Activated naive CD4-positive, alpha-beta T cell treated with anti-CD3 and anti-CD28 coated beads, Interleukin-2, amount 50 U/mL, for 24 hours (primary cell): ENCODE data around the gene BECN2.

Experiments
- H3K27ac Mint-ChIP-seq: one replicate; pipeline ENCODE4 v1.8.0; 2021; ENCODE audit warnings: mild to moderate bottlenecking, mixed read lengths
- H3K27me3 Mint-ChIP-seq: one replicate; pipeline ENCODE4 v1.8.0; 2021; ENCODE audit warnings: mixed read lengths
- H3K36me3 Mint-ChIP-seq: one replicate; pipeline ENCODE4 v1.8.0; 2021; ENCODE audit warnings: mixed read lengths
- H3K4me1 Mint-ChIP-seq: one replicate; pipeline ENCODE4 v1.8.0; 2021; ENCODE audit warnings: mixed read lengths
- H3K4me3 Mint-ChIP-seq: one replicate; pipeline ENCODE4 v1.8.0; 2021; ENCODE audit warnings: mild to moderate bottlenecking, mixed read lengths
- H3K9me3 Mint-ChIP-seq: one replicate; pipeline ENCODE4 v1.8.0; 2021; ENCODE audit warnings: mixed read lengths

Gene BECN2, protein sequence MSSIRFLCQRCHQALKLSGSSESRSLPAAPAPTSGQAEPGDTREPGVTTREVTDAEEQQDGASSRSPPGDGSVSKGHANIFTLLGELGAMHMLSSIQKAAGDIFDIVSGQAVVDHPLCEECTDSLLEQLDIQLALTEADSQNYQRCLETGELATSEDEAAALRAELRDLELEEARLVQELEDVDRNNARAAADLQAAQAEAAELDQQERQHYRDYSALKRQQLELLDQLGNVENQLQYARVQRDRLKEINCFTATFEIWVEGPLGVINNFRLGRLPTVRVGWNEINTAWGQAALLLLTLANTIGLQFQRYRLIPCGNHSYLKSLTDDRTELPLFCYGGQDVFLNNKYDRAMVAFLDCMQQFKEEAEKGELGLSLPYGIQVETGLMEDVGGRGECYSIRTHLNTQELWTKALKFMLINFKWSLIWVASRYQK

DNA sequence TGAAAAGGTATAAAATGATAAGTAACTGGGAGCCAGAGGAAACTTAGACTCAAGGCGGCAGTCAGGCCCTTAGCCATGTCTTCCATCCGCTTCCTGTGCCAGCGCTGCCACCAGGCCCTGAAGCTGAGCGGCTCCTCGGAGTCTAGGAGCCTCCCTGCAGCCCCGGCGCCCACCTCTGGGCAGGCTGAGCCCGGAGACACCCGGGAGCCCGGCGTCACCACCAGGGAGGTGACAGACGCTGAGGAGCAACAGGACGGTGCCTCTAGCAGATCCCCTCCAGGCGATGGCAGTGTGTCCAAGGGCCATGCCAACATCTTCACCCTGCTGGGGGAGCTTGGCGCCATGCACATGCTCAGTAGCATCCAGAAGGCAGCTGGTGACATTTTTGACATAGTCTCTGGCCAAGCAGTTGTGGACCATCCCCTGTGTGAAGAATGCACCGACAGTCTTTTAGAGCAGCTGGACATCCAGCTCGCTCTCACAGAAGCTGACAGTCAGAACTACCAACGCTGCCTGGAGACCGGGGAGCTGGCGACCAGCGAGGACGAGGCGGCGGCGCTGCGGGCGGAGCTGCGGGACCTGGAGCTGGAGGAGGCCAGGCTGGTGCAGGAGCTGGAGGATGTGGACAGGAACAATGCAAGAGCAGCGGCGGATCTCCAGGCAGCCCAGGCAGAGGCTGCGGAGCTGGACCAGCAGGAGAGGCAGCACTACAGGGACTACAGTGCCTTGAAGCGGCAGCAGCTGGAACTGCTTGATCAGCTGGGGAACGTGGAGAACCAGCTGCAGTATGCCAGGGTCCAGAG is at the start of gene BECN2:
Gene BECN2 (plus strand): TSS at position 76 of the 803 bp plus-strand sequence. CDS start 0 bp downstream, at position 76.
- Mint-ChIP-seq H3K4me1 (no peaks in the 10 kb centered on the region), H3K27me3 (no peaks in the 10 kb centered on the region), H3K27ac (no peak within 1 kb of the TSS), H3K9me3 (no peaks in the 10 kb centered on the region), H3K4me3 (no peak within 1 kb of the TSS), H3K36me3 (no peaks in the 10 kb centered on the region)

DNA sequence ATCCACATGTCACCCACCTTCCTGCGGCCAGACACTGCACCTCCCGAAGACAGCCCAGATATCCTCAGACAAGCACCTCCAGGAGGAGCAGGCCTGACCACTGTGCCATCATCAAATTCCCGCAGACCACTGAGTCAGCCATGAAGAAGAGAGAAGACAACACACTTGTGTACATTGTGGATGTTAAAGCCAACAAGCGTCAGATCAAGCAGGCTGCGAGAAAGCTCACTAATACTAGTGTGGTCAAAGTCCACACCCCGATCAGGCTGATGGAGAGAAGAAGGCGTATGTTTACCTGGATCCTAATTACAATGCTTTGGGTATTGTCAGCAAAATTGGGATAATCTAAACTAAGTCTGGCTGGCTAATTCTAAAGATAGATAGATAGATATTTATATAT is 41.4 kb upstream of the BECN2 start:
- no peaks in the 10 kb centered on the region for H3K27me3 Mint-ChIP-seq
- no peaks in the 10 kb centered on the region for H3K9me3 Mint-ChIP-seq
- H3K27ac Mint-ChIP-seq: no peak overlapping the region
- no peaks in the 10 kb centered on the region for H3K36me3 Mint-ChIP-seq
- H3K4me3 Mint-ChIP-seq: no peak overlapping the region
- H3K4me1 Mint-ChIP-seq: no peaks in the 10 kb centered on the region

DNA sequence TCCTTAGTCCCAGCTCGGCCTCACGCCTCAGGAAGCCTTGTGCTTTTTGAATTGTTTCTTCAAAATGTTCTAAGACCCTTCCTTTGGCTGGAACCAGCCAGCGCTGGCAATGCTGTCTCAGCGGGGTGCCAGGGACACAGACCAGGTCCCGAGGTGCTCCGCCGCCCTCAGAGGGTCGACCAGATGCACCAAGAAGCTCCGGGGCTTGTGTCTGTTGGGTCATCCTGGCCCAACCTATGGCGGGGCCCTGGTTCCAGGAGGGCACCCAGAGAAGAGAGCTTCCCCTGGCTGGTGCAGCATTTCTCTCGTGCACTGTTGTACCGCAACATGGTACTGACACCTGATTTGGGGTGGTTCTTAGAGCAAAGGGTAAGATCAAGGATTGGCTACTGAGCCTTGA is 40.1 kb upstream of the BECN2 start:
- no peaks in the 10 kb centered on the region for H3K36me3 Mint-ChIP-seq
- H3K27me3 Mint-ChIP-seq: no peaks in the 10 kb centered on the region
- H3K27ac Mint-ChIP-seq: no peak overlapping the region
- H3K4me1 Mint-ChIP-seq: no peaks in the 10 kb centered on the region
- no peak overlapping the region for H3K4me3 Mint-ChIP-seq
- no peaks in the 10 kb centered on the region for H3K9me3 Mint-ChIP-seq

DNA sequence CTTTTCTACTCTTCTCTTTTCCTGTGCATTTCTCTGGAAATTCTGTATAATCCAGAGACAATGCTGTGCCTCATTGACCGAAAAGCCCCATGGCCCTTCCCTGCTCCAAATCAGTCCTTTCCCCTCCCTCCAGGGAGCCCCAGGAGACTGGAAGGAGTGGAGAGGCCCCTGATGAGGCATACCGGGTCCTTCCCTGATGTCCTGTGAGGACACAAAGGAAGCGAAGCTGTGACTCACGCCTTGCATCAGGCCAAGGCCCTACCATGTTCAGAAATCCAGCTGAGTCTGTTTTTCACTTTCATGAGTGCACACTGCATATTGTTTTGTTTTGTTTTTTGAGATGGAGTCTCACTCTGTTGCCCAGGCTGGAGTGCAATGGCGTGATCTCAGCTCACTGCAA is 38.7 kb upstream of the BECN2 start:
- Mint-ChIP-seq H3K4me1 (no peaks in the 10 kb centered on the region), H3K27me3 (no peaks in the 10 kb centered on the region), H3K27ac (no peak overlapping the region), H3K36me3 (no peaks in the 10 kb centered on the region), H3K4me3 (no peak overlapping the region), H3K9me3 (no peaks in the 10 kb centered on the region)

DNA sequence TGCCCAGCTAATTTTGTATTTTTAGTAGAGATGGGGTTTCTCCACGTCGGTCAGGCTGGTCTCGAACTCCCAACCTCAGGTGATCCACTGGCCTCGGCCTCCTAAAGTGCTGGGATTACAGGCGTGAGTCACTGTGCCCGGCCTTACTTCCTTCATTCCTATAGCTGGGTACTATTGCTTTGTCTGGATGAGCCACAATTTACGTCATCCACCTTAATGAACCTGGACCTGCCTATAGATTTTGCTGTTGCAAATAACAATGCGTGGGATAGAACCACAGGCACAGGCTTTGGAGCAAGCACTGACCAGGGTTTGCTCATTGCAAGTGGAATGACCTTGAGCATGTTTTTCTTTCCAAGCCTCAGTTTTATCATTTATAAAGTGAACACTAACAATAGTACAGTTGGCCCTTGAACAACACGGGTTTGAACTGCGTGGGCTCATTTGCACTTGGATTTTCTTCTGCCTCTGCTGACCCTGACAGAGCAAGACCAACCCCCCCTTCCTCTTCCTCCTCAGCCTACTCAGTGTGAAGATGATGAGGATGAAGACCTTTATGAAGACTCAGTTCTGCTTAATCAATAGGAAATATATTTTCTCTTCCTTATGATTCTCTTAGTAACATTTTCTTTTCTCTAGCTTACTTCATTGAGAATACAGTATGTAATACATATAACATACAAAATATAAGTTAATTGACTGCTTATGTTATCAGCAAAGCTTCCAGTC is 33.3 kb upstream of the BECN2 start:
- Mint-ChIP-seq H3K4me1 (no peaks in the 10 kb centered on the region), H3K9me3 (no peaks in the 10 kb centered on the region), H3K36me3 (no peaks in the 10 kb centered on the region), H3K4me3 (no peak overlapping the region), H3K27ac (no peak overlapping the region), H3K27me3 (no peaks in the 10 kb centered on the region)

DNA sequence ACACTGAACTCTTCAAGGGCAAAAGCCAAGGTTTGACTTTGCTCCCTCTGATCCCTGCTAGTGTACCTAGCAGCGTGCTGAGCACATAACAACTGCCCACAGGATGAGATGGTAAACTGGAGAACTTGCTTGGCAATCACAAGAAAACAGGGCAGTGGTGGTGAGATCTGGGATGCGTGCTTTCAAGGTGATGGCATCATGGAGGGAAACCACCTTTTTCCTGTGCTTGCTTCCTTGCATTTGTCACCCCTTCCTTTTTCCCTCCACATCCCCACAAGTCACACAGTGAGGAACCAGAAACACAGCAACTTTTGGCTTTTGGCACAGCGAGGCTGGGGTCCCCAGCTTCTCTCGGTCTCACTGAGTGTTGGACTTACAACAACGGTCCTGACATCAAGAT is 31.4 kb upstream of the BECN2 start:
- Mint-ChIP-seq H3K27me3 (no peaks in the 10 kb centered on the region), H3K36me3 (no peaks in the 10 kb centered on the region), H3K4me1 (no peaks in the 10 kb centered on the region), H3K27ac (no peak overlapping the region), H3K4me3 (no peak overlapping the region), H3K9me3 (no peaks in the 10 kb centered on the region)

DNA sequence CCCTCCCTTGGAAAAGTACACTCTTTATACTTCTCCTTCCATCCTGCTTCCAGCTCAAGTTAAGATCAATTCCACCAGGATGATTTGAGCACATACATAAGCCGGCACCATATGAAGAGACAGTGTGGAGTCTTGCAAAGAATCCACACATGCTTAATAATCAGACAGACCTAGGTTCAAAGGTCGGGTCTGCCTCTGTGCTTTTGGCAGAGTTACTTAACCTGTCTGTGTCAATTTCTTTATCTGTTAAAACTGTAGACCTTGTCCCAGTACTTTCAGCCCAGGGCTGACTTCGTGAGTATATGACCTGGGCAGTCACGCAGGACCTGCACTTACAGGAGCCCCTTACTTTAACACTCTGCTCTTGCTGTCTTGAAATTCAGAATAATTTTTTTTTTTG is 30.2 kb upstream of the BECN2 start:
- Mint-ChIP-seq H3K27ac (no peak overlapping the region), H3K36me3 (no peaks in the 10 kb centered on the region), H3K4me1 (no peaks in the 10 kb centered on the region), H3K4me3 (no peak overlapping the region), H3K9me3 (no peaks in the 10 kb centered on the region), H3K27me3 (no peaks in the 10 kb centered on the region)

DNA sequence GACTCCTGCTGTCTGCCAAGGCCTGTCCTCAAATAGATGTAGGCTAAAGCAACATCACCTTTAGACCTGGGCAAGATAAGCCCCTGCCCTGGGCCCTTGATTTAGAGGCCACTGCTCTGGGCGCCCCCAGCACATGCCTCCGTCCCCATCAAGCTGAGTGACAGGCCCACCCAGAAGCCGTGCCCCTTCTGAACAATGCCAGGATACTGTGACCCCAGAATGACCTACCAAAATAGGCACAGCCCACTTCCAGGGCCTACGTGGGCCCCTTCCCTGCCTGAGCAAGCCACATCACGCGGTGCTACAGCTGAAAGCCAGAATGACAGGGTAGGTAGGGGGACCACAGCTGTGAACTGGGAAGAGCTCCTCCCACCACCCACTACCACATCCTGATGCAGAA is 24.7 kb upstream of the BECN2 start:
- Mint-ChIP-seq H3K9me3 (no peaks in the 10 kb centered on the region), H3K4me1 (no peaks in the 10 kb centered on the region), H3K27me3 (peaks cover 3% of the 10 kb centered on the region), H3K4me3 (no peak overlapping the region), H3K27ac (no peak overlapping the region), H3K36me3 (no peaks in the 10 kb centered on the region)

DNA sequence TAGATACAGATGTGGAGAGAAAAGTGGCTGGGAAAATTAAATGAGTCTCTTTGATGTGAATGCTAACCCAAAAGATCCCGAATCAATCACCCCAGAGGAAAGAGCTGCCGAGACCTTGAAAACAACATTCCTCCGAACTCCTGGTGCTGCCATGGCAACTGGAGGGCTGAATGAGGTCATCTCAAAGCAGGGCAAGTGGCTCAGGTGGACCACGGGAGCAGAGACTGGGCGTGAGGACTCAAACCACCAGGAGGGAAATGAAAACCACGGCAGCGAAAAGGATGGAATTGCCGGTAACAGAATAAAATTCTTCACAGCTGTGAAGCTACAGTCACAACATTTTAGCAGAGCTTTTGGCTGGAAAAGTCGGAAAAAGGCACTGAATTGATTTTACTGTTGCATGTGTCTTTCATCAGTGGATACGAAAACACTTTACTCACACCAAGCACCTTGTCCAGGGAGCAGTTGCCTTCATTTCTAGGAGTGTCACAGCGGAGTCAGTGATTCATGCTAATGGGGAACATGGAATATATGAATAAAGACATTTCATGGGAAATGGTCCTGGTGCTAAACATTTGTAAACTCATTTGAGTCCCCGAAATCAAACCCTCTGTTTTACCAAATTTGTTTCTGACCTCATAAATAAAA is 23.2 kb upstream of the BECN2 start:
- Mint-ChIP-seq H3K4me1 (no peaks in the 10 kb centered on the region), H3K27ac (no peak overlapping the region), H3K36me3 (no peaks in the 10 kb centered on the region), H3K9me3 (no peaks in the 10 kb centered on the region), H3K27me3 (peaks cover 4% of the 10 kb centered on the region), H3K4me3 (no peak overlapping the region)

DNA sequence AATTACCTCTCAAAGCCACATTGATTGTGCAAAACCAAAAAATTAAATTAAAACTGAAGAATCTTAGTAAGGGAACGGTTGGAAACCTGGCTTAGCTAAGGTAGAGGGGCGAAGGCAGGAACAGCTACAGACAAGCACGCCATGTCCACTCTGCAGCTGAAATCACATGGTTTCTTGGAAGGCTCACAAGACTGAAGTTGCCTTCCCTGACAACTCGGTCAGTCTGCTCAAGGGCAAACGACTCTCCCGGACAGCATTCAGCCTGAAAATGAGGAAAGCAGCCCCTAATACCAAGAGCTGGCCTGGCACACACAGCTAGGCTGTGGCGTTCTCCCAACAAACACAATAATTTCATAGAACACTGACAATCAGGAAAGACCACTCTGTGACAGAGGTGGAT is 22.7 kb upstream of the BECN2 start:
- peaks cover 4% of the 10 kb centered on the region for H3K27me3 Mint-ChIP-seq
- no peaks in the 10 kb centered on the region for H3K36me3 Mint-ChIP-seq
- H3K27ac Mint-ChIP-seq: no peak overlapping the region
- H3K4me1 Mint-ChIP-seq: no peaks in the 10 kb centered on the region
- H3K4me3 Mint-ChIP-seq: no peak overlapping the region
- H3K9me3 Mint-ChIP-seq: no peaks in the 10 kb centered on the region

DNA sequence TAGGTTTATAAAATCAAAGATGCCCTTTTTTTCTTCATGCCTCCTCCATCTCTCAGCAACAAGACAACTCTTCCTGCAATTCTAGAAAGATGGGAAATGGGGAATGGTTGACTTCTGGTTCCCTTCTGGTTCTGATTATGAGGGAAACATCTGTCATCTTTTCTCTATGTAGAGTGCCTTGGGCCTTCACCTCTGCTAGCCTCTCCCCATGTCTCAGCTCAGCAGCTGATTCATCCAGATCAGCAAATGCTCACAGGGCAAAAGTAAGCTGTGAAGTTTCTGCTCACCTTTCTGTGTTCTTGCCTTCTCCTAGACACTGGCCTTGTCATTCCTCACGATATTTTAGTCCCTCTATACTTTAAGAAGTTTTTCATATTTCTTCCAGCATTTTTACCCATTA is 17.8 kb upstream of the BECN2 start:
- no peaks in the 10 kb centered on the region for H3K36me3 Mint-ChIP-seq
- no peak overlapping the region for H3K4me3 Mint-ChIP-seq
- H3K9me3 Mint-ChIP-seq: no peaks in the 10 kb centered on the region
- peaks cover 1% of the 10 kb centered on the region for H3K27me3 Mint-ChIP-seq
- H3K27ac Mint-ChIP-seq: no peak overlapping the region
- H3K4me1 Mint-ChIP-seq: no peaks in the 10 kb centered on the region

DNA sequence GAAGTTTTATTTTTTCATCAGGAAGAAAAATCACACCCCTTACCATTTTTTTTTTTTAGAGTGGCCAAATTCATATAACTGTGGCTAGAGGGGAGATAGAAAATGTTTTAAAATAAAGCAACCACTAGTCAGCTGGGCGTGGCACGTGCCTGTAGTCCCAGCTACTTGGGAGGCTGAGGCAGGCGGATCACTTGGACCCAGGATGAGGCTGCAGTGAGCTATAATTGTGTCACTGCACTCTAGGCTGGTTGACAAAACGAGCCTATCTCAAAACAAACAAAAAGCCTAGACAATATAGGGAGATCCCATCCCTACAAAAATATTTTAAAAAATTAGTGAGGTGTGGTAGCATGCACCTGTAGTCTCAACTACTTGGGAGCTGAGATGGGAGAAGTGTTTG is 14.8 kb upstream of the BECN2 start:
- H3K27ac Mint-ChIP-seq: no peak overlapping the region
- H3K4me3 Mint-ChIP-seq: no peak overlapping the region
- H3K9me3 Mint-ChIP-seq: no peaks in the 10 kb centered on the region
- no peaks in the 10 kb centered on the region for H3K36me3 Mint-ChIP-seq
- peaks cover 1% of the 10 kb centered on the region for H3K27me3 Mint-ChIP-seq
- H3K4me1 Mint-ChIP-seq: no peaks in the 10 kb centered on the region

DNA sequence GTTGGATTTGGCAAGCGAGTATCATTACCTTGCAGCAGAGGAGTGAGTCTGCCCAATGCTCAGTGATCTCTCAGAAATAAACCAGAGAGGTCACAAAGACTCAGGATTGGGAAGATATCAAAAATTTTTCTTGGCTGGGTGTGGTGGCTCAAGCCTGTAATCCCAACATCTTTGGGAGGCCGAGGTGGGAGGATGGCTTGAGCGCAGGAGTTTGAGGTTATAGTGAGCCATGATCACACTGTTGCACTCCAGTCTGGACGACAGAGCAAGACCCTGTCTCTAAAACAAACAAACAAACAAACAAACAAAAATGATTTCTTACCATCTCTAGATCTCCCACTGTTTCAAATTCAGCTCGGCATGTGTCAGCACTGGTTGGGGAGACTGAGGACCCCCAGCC is 13.3 kb upstream of the BECN2 start:
- H3K4me1 Mint-ChIP-seq: no peaks in the 10 kb centered on the region
- no peaks in the 10 kb centered on the region for H3K27me3 Mint-ChIP-seq
- H3K36me3 Mint-ChIP-seq: no peaks in the 10 kb centered on the region
- no peak overlapping the region for H3K4me3 Mint-ChIP-seq
- no peaks in the 10 kb centered on the region for H3K9me3 Mint-ChIP-seq
- H3K27ac Mint-ChIP-seq: no peak overlapping the region

DNA sequence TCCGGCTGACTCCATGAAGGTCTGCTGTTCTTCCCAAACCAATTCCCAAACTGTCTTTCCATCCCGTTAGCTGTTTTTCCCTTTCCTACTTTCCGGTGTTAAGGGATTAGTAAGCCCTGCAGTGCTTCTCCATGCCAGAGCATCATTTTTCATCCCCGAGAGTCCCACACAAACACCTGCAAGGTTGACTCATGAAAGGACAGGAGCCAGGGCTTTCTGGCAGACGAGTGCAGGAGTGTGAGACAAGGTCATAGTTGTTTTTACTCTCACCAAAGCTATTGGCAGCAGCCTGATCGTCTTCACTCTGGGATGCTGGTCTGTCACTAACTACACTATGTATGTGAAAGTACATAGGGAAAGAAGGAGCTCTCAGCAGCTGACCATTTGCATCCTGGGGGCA is 10.2 kb upstream of the BECN2 start:
- no peak overlapping the region for H3K4me3 Mint-ChIP-seq
- H3K9me3 Mint-ChIP-seq: no peaks in the 10 kb centered on the region
- H3K27me3 Mint-ChIP-seq: no peaks in the 10 kb centered on the region
- H3K36me3 Mint-ChIP-seq: no peaks in the 10 kb centered on the region
- H3K4me1 Mint-ChIP-seq: no peaks in the 10 kb centered on the region
- H3K27ac Mint-ChIP-seq: no peak overlapping the region

DNA sequence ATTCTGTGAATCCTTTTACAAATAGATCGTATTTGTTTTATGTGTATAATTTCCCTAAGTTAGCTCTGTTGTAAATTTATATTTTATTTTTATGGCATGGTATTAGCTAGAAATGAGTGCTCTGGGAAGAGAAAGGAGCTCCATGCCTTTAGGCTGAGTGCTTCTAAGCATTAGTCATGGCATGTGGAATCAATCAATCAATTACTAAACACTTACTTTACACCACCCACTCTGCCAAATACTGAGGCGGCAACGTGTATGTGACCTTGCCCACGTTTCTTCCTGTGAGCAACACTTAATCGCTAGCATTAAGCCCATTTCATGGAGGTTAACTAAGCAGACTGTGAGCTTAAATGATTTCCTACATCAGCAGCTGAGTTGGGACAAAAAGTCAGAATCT is 7.2 kb upstream of the BECN2 start:
- Mint-ChIP-seq H3K4me1 (no peaks in the 10 kb centered on the region), H3K27ac (no peak overlapping the region), H3K36me3 (no peaks in the 10 kb centered on the region), H3K4me3 (no peak overlapping the region), H3K9me3 (no peaks in the 10 kb centered on the region), H3K27me3 (no peaks in the 10 kb centered on the region)
